ENCODE results near the gene B3GALNT2.

B3GALNT2 gene

DNA sequence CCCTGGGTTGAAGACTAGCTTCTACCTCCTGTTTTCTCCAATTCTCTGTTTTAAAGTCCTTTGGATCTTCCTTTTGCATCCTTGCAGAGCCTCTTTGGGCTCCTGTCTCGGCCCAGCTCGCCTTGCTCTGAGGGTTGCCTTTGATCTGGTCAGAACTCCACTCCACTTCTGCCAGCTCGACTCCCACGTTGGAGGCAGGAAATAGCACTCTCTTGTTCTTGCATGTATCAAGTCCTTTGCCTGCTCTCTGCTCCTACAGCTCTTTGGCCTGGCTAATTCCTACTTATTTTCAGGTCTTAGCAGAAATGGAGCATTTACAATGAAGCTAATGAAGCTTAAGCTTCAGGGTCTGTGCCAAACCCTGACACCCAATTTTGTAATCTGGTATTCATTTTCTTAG lies 21.1 kb upstream of the B3GALNT2 start:
- no peak overlapping the region for H3K27ac ChIP-seq (ENCODE audit: low read length)
- H3K27me3 ChIP-seq (ENCODE audit: control insufficient read depth in 1 of 2, insufficient read depth in 2 of 2, low read length in 2 of 2) = no peaks in the 10 kb centered on the region
- H3K4me3 ChIP-seq (ENCODE audit: low read length in 2 of 2) = no peak overlapping the region
- H3K9me3 ChIP-seq (ENCODE audit: control insufficient read depth in 2 of 2, low read length in 2 of 2) = no peaks in the 10 kb centered on the region
- no peak overlapping the region for H3K9ac ChIP-seq (ENCODE audit: low read length in 2 of 2)
- H3K4me1 ChIP-seq (ENCODE audit: control insufficient read depth, insufficient read depth, low read length) = no peaks in the 10 kb centered on the region
- no peaks in the 10 kb centered on the region for H3K36me3 ChIP-seq (ENCODE audit: control insufficient read depth in 2 of 2, insufficient read depth in 2 of 2, low read length in 2 of 2)

- H3K27ac ChIP-seq (ENCODE audit: low read length) = no peak overlapping the region
- no peaks in the 10 kb centered on the region for H3K36me3 ChIP-seq (ENCODE audit: control insufficient read depth in 2 of 2, insufficient read depth in 2 of 2, low read length in 2 of 2)
- no peaks in the 10 kb centered on the region for H3K4me1 ChIP-seq (ENCODE audit: control insufficient read depth, insufficient read depth, low read length)
- H3K27me3 ChIP-seq (ENCODE audit: control insufficient read depth in 1 of 2, insufficient read depth in 2 of 2, low read length in 2 of 2) = peaks cover 0 to 2% of the 10 kb centered on the region in 2 donors
- no peak overlapping the region for H3K9ac ChIP-seq (ENCODE audit: low read length in 2 of 2)
- no peaks in the 10 kb centered on the region for H3K9me3 ChIP-seq (ENCODE audit: control insufficient read depth in 2 of 2, low read length in 2 of 2)
- no peak overlapping the region for H3K4me3 ChIP-seq (ENCODE audit: low read length in 2 of 2)
These were observed 12.7 kb upstream of the B3GALNT2 start for GRCh38 chr1:235516862-235517446.

GRCh38 chr1:235515844-235516512 lies 11.7 kb upstream of the B3GALNT2 start:
- Histone ChIP-seq H3K27me3 (ENCODE audit: control insufficient read depth in 1 of 2, insufficient read depth in 2 of 2, low read length in 2 of 2) (peaks cover 0 to 4% of the 10 kb centered on the region in 2 donors), H3K9me3 (ENCODE audit: control insufficient read depth in 2 of 2, low read length in 2 of 2) (no peaks in the 10 kb centered on the region), H3K4me3 (ENCODE audit: low read length in 2 of 2) (no peak overlapping the region), H3K36me3 (ENCODE audit: control insufficient read depth in 2 of 2, insufficient read depth in 2 of 2, low read length in 2 of 2) (no peaks in the 10 kb centered on the region), H3K27ac (ENCODE audit: low read length) (no peak overlapping the region), H3K9ac (ENCODE audit: low read length in 2 of 2) (no peak overlapping the region), H3K4me1 (ENCODE audit: control insufficient read depth, insufficient read depth, low read length) (no peaks in the 10 kb centered on the region)

- Histone ChIP-seq H3K4me3 (ENCODE audit: low read length in 2 of 2) (no peak overlapping the region), H3K9ac (ENCODE audit: low read length in 2 of 2) (no peak overlapping the region), H3K9me3 (ENCODE audit: control insufficient read depth in 2 of 2, low read length in 2 of 2) (no peaks in the 10 kb centered on the region), H3K36me3 (ENCODE audit: control insufficient read depth in 2 of 2, insufficient read depth in 2 of 2, low read length in 2 of 2) (no peaks in the 10 kb centered on the region), H3K27me3 (ENCODE audit: control insufficient read depth in 1 of 2, insufficient read depth in 2 of 2, low read length in 2 of 2) (peaks cover 0 to 4% of the 10 kb centered on the region in 2 donors), H3K4me1 (ENCODE audit: control insufficient read depth, insufficient read depth, low read length) (no peaks in the 10 kb centered on the region), H3K27ac (ENCODE audit: low read length) (no peak overlapping the region)
These were observed 9.5 kb upstream of the B3GALNT2 start for GRCh38 chr1:235513495-235514366.

- Histone ChIP-seq H3K4me1 (ENCODE audit: control insufficient read depth, insufficient read depth, low read length) (no peaks in the 10 kb centered on the region), H3K36me3 (ENCODE audit: control insufficient read depth in 2 of 2, insufficient read depth in 2 of 2, low read length in 2 of 2) (no peaks in the 10 kb centered on the region), H3K4me3 (ENCODE audit: low read length in 2 of 2) (no peak overlapping the region), H3K27me3 (ENCODE audit: control insufficient read depth in 1 of 2, insufficient read depth in 2 of 2, low read length in 2 of 2) (peaks cover 0 to 2% of the 10 kb centered on the region in 2 donors), H3K9me3 (ENCODE audit: control insufficient read depth in 2 of 2, low read length in 2 of 2) (no peaks in the 10 kb centered on the region), H3K9ac (ENCODE audit: low read length in 2 of 2) (no peak overlapping the region), H3K27ac (ENCODE audit: low read length) (no peak overlapping the region)
These were observed 7.4 kb upstream of the B3GALNT2 start for GRCh38 chr1:235511470-235512240.

GRCh38 chr1:235510823-235511222 lies 6.6 kb upstream of the B3GALNT2 start:
- Histone ChIP-seq H3K27me3 (ENCODE audit: control insufficient read depth in 1 of 2, insufficient read depth in 2 of 2, low read length in 2 of 2) (peaks cover 0 to 2% of the 10 kb centered on the region in 2 donors), H3K4me3 (ENCODE audit: low read length in 2 of 2) (no peak overlapping the region), H3K27ac (ENCODE audit: low read length) (no peak overlapping the region), H3K9ac (ENCODE audit: low read length in 2 of 2) (no peak overlapping the region), H3K4me1 (ENCODE audit: control insufficient read depth, insufficient read depth, low read length) (no peaks in the 10 kb centered on the region), H3K9me3 (ENCODE audit: control insufficient read depth in 2 of 2, low read length in 2 of 2) (no peaks in the 10 kb centered on the region), H3K36me3 (ENCODE audit: control insufficient read depth in 2 of 2, insufficient read depth in 2 of 2, low read length in 2 of 2) (no peaks in the 10 kb centered on the region)

DNA sequence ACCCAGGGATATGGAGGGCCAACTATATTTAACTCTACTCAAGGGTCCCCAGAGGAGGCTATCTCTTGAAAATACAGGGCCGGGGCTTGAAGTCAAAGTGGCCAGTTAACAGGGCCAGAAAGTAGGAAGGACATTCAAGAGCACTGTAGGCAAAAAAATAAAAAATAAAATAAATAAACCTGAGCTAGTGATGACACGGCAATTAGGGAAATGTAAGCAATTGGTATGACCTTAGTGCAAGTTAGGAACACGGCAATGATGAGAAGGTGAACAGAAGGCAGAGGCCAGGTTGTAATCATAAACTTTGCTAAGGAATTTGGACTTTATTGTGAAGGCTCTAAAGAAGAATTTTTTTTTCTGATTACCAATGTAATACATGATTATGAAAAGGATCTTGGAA lies 3.4 kb upstream of the B3GALNT2 start:
- Histone ChIP-seq H3K27ac (ENCODE audit: low read length) (no peak overlapping the region), H3K9me3 (ENCODE audit: control insufficient read depth in 2 of 2, low read length in 2 of 2) (no peaks in the 10 kb centered on the region), H3K4me1 (ENCODE audit: control insufficient read depth, insufficient read depth, low read length) (peaks cover 2% of the 10 kb centered on the region), H3K4me3 (ENCODE audit: low read length in 2 of 2) (no peak overlapping the region), H3K36me3 (ENCODE audit: control insufficient read depth in 2 of 2, insufficient read depth in 2 of 2, low read length in 2 of 2) (no peaks in the 10 kb centered on the region), H3K27me3 (ENCODE audit: control insufficient read depth in 1 of 2, insufficient read depth in 2 of 2, low read length in 2 of 2) (peaks cover 0 to 2% of the 10 kb centered on the region in 2 donors), H3K9ac (ENCODE audit: low read length in 2 of 2) (no peak overlapping the region)

- Histone ChIP-seq H3K9me3 (ENCODE audit: control insufficient read depth in 2 of 2, low read length in 2 of 2) (no peaks in the 10 kb centered on the region), H3K36me3 (ENCODE audit: control insufficient read depth in 2 of 2, insufficient read depth in 2 of 2, low read length in 2 of 2) (no peaks in the 10 kb centered on the region), H3K27me3 (ENCODE audit: control insufficient read depth in 1 of 2, insufficient read depth in 2 of 2, low read length in 2 of 2) (no peaks in the 10 kb centered on the region), H3K4me1 (ENCODE audit: control insufficient read depth, insufficient read depth, low read length) (peaks cover 6% of the 10 kb centered on the region), H3K27ac (ENCODE audit: low read length) (peak overlapping the region; percentile 95), H3K9ac (ENCODE audit: low read length in 2 of 2) (peak overlapping the region; percentile 91 to 96), H3K4me3 (ENCODE audit: low read length in 2 of 2) (peak overlapping the region; percentile 88 to 98)
These were observed 406 bp upstream of the B3GALNT2 start for GRCh38 chr1:235504494-235505222.

DNA sequence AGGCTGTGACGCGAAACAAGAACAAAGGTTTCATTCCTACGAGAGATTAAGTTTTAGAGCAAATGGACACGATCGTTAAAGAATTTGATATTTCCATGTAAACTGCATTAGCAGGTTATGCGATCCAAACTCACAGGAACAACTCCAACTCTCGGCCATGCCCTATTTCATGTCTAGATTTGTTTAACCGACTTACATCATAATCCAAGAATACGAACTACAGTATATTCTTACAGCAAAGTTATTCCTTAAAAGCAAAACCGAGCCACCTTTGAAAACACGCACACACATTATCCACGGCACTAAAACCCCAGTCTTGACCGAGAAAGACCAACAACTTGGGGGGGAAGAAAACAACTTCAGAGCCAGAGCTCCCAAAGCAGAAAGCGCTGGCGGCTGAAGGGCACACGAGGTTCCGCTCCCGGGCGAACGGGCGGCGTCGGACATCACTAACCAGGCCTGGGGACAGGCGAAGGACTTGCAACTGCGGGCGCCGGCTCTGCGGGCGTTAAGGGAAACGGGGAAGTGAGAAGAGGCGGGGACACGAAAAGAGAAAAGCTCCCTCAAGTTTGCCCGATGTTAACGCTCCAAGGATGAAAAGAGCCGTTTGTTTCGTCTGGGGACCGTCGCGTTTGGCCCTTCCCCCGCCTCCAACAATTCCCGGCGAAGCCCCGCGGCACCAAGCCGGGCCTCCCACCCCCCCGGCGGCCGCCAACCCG lies 690 bp downstream of the B3GALNT2 start:
- Histone ChIP-seq H3K9me3 (ENCODE audit: control insufficient read depth in 2 of 2, low read length in 2 of 2) (no peaks in the 10 kb centered on the region), H3K9ac (ENCODE audit: low read length in 2 of 2) (peak overlapping the region; percentile 68 to 96), H3K4me3 (ENCODE audit: low read length in 2 of 2) (peak overlapping the region; percentile 88 to 98), H3K4me1 (ENCODE audit: control insufficient read depth, insufficient read depth, low read length) (peaks cover 6% of the 10 kb centered on the region), H3K27me3 (ENCODE audit: control insufficient read depth in 1 of 2, insufficient read depth in 2 of 2, low read length in 2 of 2) (no peaks in the 10 kb centered on the region), H3K36me3 (ENCODE audit: control insufficient read depth in 2 of 2, insufficient read depth in 2 of 2, low read length in 2 of 2) (no peaks in the 10 kb centered on the region), H3K27ac (ENCODE audit: low read length) (peak overlapping the region; percentile 95)

All from stomach smooth muscle (tissue), 2 donors.